Measurements from ENCODE around the gene C4A. TPM values are rescaled to one million over a fixed set of nuclear protein-coding genes. Genes with fewer than 3 reads are reported as not detected.

C4A gene
- total RNA-seq, 1 donor from 2014 or later = 31.4 TPM

DNA sequence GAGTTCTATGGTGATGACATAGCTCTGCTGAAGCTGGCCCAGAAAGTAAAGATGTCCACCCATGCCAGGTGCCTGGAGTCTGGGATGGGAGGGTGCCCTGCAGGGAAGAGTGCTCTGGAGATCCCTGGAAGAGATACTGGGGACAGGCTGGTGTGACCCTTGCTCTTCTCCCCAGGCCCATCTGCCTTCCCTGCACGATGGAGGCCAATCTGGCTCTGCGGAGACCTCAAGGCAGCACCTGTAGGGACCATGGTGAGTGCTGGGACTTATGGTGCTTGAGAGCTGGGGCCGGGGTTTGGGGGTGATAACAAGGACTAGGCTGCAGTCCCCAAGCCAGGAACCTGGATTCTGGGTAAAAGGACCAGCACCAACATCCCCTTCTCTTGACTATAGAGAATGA lies 38.1 kb upstream of the C4A start:
- Histone ChIP-seq H3K27ac (no peak overlapping the region), H3K4me3 (no peak overlapping the region), H3K36me3 (no peaks in the 10 kb centered on the region), H3K27me3 (no peaks in the 10 kb centered on the region), H3K4me1 (peaks cover 19% of the 10 kb centered on the region), H3K9me3 (no peaks in the 10 kb centered on the region)
- intact Hi-C loops (cut with DNase I) = no loop called here
- no peak for TF ChIP-seq POLR2AphosphoS5 (IDR thresholded peaks at IDR 0.05; ENCODE audit: insufficient read depth in 1 of 2, low read depth in 1 of 2)
- TF ChIP-seq, protein P1, sequence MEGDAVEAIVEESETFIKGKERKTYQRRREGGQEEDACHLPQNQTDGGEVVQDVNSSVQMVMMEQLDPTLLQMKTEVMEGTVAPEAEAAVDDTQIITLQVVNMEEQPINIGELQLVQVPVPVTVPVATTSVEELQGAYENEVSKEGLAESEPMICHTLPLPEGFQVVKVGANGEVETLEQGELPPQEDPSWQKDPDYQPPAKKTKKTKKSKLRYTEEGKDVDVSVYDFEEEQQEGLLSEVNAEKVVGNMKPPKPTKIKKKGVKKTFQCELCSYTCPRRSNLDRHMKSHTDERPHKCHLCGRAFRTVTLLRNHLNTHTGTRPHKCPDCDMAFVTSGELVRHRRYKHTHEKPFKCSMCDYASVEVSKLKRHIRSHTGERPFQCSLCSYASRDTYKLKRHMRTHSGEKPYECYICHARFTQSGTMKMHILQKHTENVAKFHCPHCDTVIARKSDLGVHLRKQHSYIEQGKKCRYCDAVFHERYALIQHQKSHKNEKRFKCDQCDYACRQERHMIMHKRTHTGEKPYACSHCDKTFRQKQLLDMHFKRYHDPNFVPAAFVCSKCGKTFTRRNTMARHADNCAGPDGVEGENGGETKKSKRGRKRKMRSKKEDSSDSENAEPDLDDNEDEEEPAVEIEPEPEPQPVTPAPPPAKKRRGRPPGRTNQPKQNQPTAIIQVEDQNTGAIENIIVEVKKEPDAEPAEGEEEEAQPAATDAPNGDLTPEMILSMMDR (IDR thresholded peaks at IDR 0.05) = no peak
- DNase-seq (ENCODE audit: extremely low spot score in 2 of 2) = no peak

DNA sequence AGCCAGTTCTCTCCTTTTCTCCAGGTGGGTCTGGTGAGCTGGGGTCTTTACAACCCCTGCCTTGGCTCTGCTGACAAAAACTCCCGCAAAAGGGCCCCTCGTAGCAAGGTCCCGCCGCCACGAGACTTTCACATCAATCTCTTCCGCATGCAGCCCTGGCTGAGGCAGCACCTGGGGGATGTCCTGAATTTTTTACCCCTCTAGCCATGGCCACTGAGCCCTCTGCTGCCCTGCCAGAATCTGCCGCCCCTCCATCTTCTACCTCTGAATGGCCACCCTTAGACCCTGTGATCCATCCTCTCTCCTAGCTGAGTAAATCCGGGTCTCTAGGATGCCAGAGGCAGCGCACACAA lies 36.7 kb upstream of the C4A start:
- Histone ChIP-seq H3K4me3 (peak overlapping the region in 1 of 2 donors; percentile 17), H3K36me3 (no peaks in the 10 kb centered on the region), H3K4me1 (peaks cover 19% of the 10 kb centered on the region), H3K27ac (peak overlapping the region; percentile 82), H3K9me3 (no peaks in the 10 kb centered on the region), H3K27me3 (no peaks in the 10 kb centered on the region)
- TF ChIP-seq POLR2A (IDR thresholded peaks at IDR 0.05) (no peak), POLR2AphosphoS5 (IDR thresholded peaks at IDR 0.05; ENCODE audit: insufficient read depth in 1 of 2, low read depth in 1 of 2) (no peak)
- TF ChIP-seq, protein P1 (IDR thresholded peaks at IDR 0.05) = no peak
- intact Hi-C loops (cut with DNase I) = loop anchor here (5.0 kb wide), 1 partner anchor 43 kb away; the partner anchor contains the start of gene ZBTB12
- no peak for DNase-seq (ENCODE audit: extremely low spot score in 2 of 2)

DNA sequence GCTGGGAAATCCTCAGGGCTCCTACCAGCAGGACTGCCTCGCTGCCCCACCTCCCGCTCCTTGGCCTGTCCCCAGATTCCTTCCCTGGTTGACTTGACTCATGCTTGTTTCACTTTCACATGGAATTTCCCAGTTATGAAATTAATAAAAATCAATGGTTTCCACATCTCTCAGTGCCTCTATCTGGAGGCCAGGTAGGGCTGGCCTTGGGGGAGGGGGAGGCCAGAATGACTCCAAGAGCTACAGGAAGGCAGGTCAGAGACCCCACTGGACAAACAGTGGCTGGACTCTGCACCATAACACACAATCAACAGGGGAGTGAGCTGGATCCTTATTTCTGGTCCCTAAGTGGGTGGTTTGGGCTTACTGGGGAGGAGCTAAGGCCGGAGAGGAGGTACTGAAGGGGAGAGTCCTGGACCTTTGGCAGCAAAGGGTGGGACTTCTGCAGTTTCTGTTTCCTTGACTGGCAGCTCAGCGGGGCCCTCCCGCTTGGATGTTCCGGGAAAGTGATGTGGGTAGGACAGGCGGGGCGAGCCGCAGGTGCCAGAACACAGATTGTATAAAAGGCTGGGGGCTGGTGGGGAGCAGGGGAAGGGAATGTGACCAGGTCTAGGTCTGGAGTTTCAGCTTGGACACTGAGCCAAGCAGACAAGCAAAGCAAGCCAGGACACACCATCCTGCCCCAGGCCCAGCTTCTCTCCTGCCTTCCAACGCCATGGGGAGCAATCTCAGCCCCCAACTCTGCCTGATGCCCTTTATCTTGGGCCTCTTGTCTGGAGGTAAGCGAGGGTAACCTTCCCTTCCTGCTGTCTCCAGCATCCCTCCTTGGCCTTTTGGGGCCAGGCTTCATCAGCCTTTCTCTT lies 36.1 kb upstream of the C4A start, which contains the start of gene CFB:
TSS of gene CFB (plus strand) at position 589 of the 863 bp plus-strand sequence. CDS start at position 716, 127 bp downstream.
- no peaks in the 10 kb centered on the region for H3K9me3 ChIP-seq
- peak within 1 kb of the TSS; percentile 17 to 20 for H3K4me3 ChIP-seq
- no peaks in the 10 kb centered on the region for H3K27me3 ChIP-seq
- intact Hi-C loops (cut with DNase I) = loop anchor here (5.0 kb wide), 1 partner anchor 43 kb away; the partner anchor contains the start of gene ZBTB12
- DNase-seq (ENCODE audit: extremely low spot score in 2 of 2) = peak in 1 of 2 donors; percentile 96
- H3K27ac ChIP-seq = peak within 1 kb of the TSS; percentile 82
- TF ChIP-seq POLR2A (IDR thresholded peaks at IDR 0.05) = no peak
- peak; percentile 62 to 68 for TF ChIP-seq POLR2AphosphoS5 (IDR thresholded peaks at IDR 0.05; ENCODE audit: insufficient read depth in 1 of 2, low read depth in 1 of 2)
- TF ChIP-seq, protein P1 (IDR thresholded peaks at IDR 0.05) = no peak
- H3K4me1 ChIP-seq = peaks cover 19% of the 10 kb centered on the region
- no peaks in the 10 kb centered on the region for H3K36me3 ChIP-seq

DNA sequence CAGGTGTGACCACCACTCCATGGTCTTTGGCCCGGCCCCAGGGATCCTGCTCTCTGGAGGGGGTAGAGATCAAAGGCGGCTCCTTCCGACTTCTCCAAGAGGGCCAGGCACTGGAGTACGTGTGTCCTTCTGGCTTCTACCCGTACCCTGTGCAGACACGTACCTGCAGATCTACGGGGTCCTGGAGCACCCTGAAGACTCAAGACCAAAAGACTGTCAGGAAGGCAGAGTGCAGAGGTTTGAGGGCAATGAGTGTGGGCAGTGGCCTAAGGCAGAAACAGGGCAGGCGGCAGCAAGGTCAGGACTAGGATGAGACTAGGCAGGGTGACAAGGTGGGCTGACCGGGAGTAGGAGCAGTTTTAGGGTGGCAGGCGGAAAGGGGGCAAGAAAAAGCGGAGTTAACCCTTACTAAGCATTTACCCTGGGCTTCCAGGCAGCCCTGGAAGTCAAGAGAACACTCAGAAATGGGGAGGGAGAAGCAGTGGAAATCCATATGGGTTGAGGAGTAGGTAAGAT lies 35.4 kb upstream of the C4A start:
- no peak for DNase-seq (ENCODE audit: extremely low spot score in 2 of 2)
- H3K4me3 ChIP-seq = no peak overlapping the region
- TF ChIP-seq, protein P1 (IDR thresholded peaks at IDR 0.05) = no peak
- no peak for TF ChIP-seq POLR2AphosphoS5 (IDR thresholded peaks at IDR 0.05; ENCODE audit: insufficient read depth in 1 of 2, low read depth in 1 of 2)
- no peak for TF ChIP-seq POLR2A (IDR thresholded peaks at IDR 0.05)
- H3K36me3 ChIP-seq = peaks cover 0 to 2% of the 10 kb centered on the region in 2 donors
- H3K27me3 ChIP-seq = no peaks in the 10 kb centered on the region
- H3K9me3 ChIP-seq = no peaks in the 10 kb centered on the region
- intact Hi-C loops (cut with DNase I) = loop anchor here (5.0 kb wide), 1 partner anchor 44 kb away; the partner anchor contains the start of gene ZBTB12
- peak overlapping the region; percentile 82 for H3K27ac ChIP-seq
- H3K4me1 ChIP-seq = peaks cover 19% of the 10 kb centered on the region
